B cell (primary cell): Measurements from ENCODE around the gene ARSD. TPM values are rescaled to one million over a fixed set of nuclear protein-coding genes. Genes with fewer than 3 reads are reported as not detected.

Source experiments
- ATAC-seq: fragments of 200-7000 bp; cut with Tn5 transposase; one replicate; pipeline ENCODE4 v1.10.0; 2021; ENCODE audit warnings: low read depth, mild to moderate bottlenecking, moderate number of reproducible peaks, moderate library complexity
- CTCF ChIA-PET: fragments of 350-600 bp; sonication (Branson Sonifier 250); formaldehyde crosslinking; loops from one replicate; lab custom pipeline; 2021; ENCODE audit warnings: antibody characterized with exemption, inconsistent platforms; lab: Charles Lee
- POLR2A ChIA-PET: fragments of 350-600 bp; sonication (Branson Sonifier 250); formaldehyde crosslinking; loops from one replicate; lab custom pipeline; 2021; ENCODE audit warnings: antibody characterized with exemption; lab: Charles Lee
- DNase-seq: peaks from one replicate; pipeline ENCODE4 v3.0.0; 2013
- H2AFZ ChIP-seq: 2 replicates; pipeline ENCODE4 v1.6.1; 2012; ENCODE audit warnings: mild to moderate bottlenecking, low read depth, low read length; ENCODE audit not compliant: insufficient read depth, poor library complexity, severe bottlenecking
- H3K27ac ChIP-seq, 2 donors: 1 replicate in 1 of 2; 2 replicates in 1 of 2; pipeline ENCODE4 v1.5.1; 2012 to 2013; ENCODE audit warnings: low read length in 2 of 2, mild to moderate bottlenecking in 2 of 2, moderate library complexity in 1 of 2
- H3K27me3 ChIP-seq, 4 experiments: fragments of 200-600 bp in 1 of 4; sonication (generic) in 1 of 4; replicated peaks in 1 of 4; 1 replicate in 2 of 4; 2 replicates in 2 of 4; pipeline versions ENCODE4 v1.6.1 to v1.7.0; 2013 to 2016; ENCODE audit warnings: low read length in 3 of 4, mild to moderate bottlenecking in 2 of 4, mixed read lengths in 1 of 4, moderate library complexity in 1 of 4; ENCODE audit not compliant: insufficient read depth in 4 of 4, control insufficient read depth in 3 of 4; ENCODE audit errors: control extremely low read depth in 1 of 4
- H3K36me3 ChIP-seq, 2 experiments: replicated peaks in 1 of 2; 1 replicate in 1 of 2; 2 replicates in 1 of 2; pipeline versions ENCODE4 v1.6.1 to v1.7.1; 2013; ENCODE audit warnings: low read length in 1 of 2; ENCODE audit not compliant: insufficient read depth in 2 of 2, control insufficient read depth in 1 of 2; ENCODE audit errors: control extremely low read depth in 1 of 2, extremely low read depth in 1 of 2
- H3K4me1 ChIP-seq, 2 donors: fragments of 200-600 bp in 1 of 2; sonication (generic) in 1 of 2; 1 replicate in 1 of 2; 2 replicates in 1 of 2; pipeline versions ENCODE4 v1.5.1 to v1.6.1; 2013 to 2017; ENCODE audit warnings: low read length in 2 of 2; ENCODE audit not compliant: control insufficient read depth in 2 of 2, insufficient read depth in 2 of 2
- H3K4me2 ChIP-seq: replicated peaks from 2 replicates; pipeline ENCODE3; 2012; ENCODE audit warnings: mild to moderate bottlenecking, low read depth, low read length; ENCODE audit not compliant: poor library complexity, severe bottlenecking
- H3K4me3 ChIP-seq, 5 experiments: fragments of 200-600 bp in 1 of 5; sonication (generic) in 1 of 5; 1 replicate in 3 of 5; 2 replicates in 2 of 5; pipeline versions ENCODE4 v1.5.1 to v1.7.0; 2011 to 2016; ENCODE audit warnings: low read length in 4 of 5, mild to moderate bottlenecking in 4 of 5, low read depth in 2 of 5, control low read depth in 1 of 5, moderate library complexity in 1 of 5; ENCODE audit not compliant: insufficient read depth in 1 of 5; ENCODE audit errors: control extremely low read depth in 1 of 5, extremely low read depth in 1 of 5
- H3K79me2 ChIP-seq: fragments of 200-600 bp; sonication (generic); one replicate; pipeline ENCODE4 v1.6.0; 2016; ENCODE audit warnings: low read length; ENCODE audit not compliant: control insufficient read depth, insufficient read depth
- H3K9ac ChIP-seq: fragments of 200-600 bp; sonication (generic); 2 replicates; pipeline ENCODE4 v1.6.1; 2017; ENCODE audit warnings: mild to moderate bottlenecking, low read length, moderate library complexity
- H3K9me3 ChIP-seq, 3 donors: one replicate each; pipeline versions ENCODE4 v1.6.1 to v1.7.1; 2013; ENCODE audit warnings: low read length in 2 of 3; ENCODE audit not compliant: control insufficient read depth in 2 of 3, insufficient read depth in 1 of 3; ENCODE audit errors: control extremely low read depth in 1 of 3
- H4K20me1 ChIP-seq: 2 replicates; pipeline ENCODE4 v1.6.0; 2012; ENCODE audit warnings: mild to moderate bottlenecking, low read length; ENCODE audit not compliant: insufficient read depth, control insufficient read depth, poor library complexity, severe bottlenecking
- H3K27ac Mint-ChIP-seq: one replicate; pipeline ENCODE4 v1.8.0; 2021; ENCODE audit warnings: mixed read lengths
- H3K27me3 Mint-ChIP-seq: one replicate; pipeline ENCODE4 v1.8.0; 2021; ENCODE audit warnings: mixed read lengths
- H3K4me1 Mint-ChIP-seq: one replicate; pipeline ENCODE4 v1.8.0; 2021; ENCODE audit warnings: mixed read lengths
- H3K4me3 Mint-ChIP-seq: one replicate; pipeline ENCODE4 v1.8.0; 2021; ENCODE audit warnings: mixed read lengths
- H3K9me3 Mint-ChIP-seq: one replicate; pipeline ENCODE4 v1.8.0; 2022; ENCODE audit warnings: mixed read lengths; ENCODE audit not compliant: insufficient read depth
- EZH2 ChIP-seq: IDR thresholded peaks from 2 replicates; pipeline ENCODE4 v1.6.1; 2012; ENCODE audit warnings: borderline replicate concordance, low read depth, mild to moderate bottlenecking, moderate library complexity, low read length; ENCODE audit not compliant: insufficient read depth, poor library complexity, severe bottlenecking
- WGBS: methylation state at CpG from one replicate; pipeline ENCODE4 v1.1.5; 2013; ENCODE audit warnings: missing lambda C conversion rate; ENCODE audit not compliant: insufficient coverage; 5-methylcytosine and 5-hydroxymethylcytosine counted together
- intact Hi-C: fragments of 100-400 bp; cut with micrococcal nuclease; formaldehyde crosslinking; loops from one replicate; pipeline ENCODE4 v1.10.0; 2022
- polyA plus RNA-seq: library from polyadenylated mRNA; depleted of rRNA; stranded (reverse); fragments of >200 nt; gene quantifications from 2 replicates; pipeline ENCODE4 v1.2.3, GENCODE V29; 2012
- total RNA-seq, 2 donors: library from RNA; stranded (reverse); fragments of 120-200 nt in 1 of 2; gene quantifications; 1 replicate in 1 of 2; 2 replicates in 1 of 2; pipeline versions ENCODE4 v1.2.3 to v1.2.4, GENCODE V29; 2013 to 2022
- TF ChIP-seq, protein P1 (sequence below): fragments of 200-600 bp; IDR thresholded peaks from one replicate; pipeline ENCODE4 v1.8.0; 2022; ENCODE audit warnings: antibody characterized with exemption, mild to moderate bottlenecking

Gene ARSD
- total and polyA plus RNA-seq, 2 donors (not counting 1 experiment from before 2014, with no cell fraction given), result 2.7 to 13.3 TPM

DNA sequence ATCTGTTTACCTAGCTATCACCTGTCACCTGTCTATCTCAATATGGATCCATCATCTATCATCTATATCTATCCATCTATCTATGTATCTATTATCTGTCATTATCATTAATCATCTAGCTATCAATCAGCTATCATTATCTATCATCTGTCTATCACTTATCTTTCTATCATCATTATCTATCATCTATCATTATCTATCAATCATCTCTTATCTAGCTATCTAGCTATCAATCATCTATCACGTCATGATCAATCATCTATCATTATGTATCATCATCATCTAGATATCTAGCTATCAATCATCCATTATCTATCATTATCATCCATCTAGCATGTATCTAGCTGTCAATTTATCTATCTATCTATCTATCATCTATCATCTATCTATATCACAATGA lies 7.9 kb downstream of the ARSD start:
- Mint-ChIP-seq H3K4me3 (no peak overlapping the region), H3K4me1 (no peaks in the 10 kb centered on the region), H3K9me3 (no peaks in the 10 kb centered on the region), H3K27ac (no peak overlapping the region), H3K27me3 (no peaks in the 10 kb centered on the region)
- CTCF ChIA-PET, result no interaction called here
- TF ChIP-seq EZH2, result no peak
- TF ChIP-seq, protein P1, sequence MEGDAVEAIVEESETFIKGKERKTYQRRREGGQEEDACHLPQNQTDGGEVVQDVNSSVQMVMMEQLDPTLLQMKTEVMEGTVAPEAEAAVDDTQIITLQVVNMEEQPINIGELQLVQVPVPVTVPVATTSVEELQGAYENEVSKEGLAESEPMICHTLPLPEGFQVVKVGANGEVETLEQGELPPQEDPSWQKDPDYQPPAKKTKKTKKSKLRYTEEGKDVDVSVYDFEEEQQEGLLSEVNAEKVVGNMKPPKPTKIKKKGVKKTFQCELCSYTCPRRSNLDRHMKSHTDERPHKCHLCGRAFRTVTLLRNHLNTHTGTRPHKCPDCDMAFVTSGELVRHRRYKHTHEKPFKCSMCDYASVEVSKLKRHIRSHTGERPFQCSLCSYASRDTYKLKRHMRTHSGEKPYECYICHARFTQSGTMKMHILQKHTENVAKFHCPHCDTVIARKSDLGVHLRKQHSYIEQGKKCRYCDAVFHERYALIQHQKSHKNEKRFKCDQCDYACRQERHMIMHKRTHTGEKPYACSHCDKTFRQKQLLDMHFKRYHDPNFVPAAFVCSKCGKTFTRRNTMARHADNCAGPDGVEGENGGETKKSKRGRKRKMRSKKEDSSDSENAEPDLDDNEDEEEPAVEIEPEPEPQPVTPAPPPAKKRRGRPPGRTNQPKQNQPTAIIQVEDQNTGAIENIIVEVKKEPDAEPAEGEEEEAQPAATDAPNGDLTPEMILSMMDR, result no peak
- Histone ChIP-seq H3K9ac (no peak overlapping the region), H3K4me3 (no peak overlapping the region), H3K4me2 (no peak overlapping the region), H3K36me3 (no peaks in the 10 kb centered on the region), H3K4me1 (no peaks in the 10 kb centered on the region), H2AFZ (no peak overlapping the region), H3K9me3 (no peaks in the 10 kb centered on the region), H3K79me2 (no peaks in the 10 kb centered on the region), H4K20me1 (no peaks in the 10 kb centered on the region), H3K27ac (no peak overlapping the region), H3K27me3 (no peaks in the 10 kb centered on the region)
- no CpG with 5 or more reads among the region's 1 CpG for WGBS
- intact Hi-C loops, result no loop called here
- ATAC-seq (no peak), DNase-seq (no peak)
- POLR2A ChIA-PET, result no interaction called here

DNA sequence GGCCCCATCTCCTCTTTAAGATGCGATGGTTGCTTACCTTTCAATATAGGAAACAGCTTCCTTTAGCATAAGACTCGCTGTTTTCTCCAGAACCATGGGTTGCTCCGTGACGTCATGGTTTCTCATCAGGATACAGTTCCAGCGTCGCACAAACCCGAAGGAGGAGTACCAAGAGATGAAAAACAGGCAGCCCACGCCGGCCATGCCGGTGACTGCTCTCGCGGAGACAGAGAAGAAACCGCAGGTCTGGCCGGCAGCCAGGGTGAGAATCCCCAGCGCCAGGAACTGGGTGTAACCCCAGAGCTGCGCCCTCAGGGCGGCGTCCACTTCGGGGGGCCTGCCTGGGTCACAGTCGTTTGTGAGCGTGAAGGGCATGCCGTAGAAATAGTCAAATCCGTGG lies 11.4 kb downstream of the ARSD start:
- H3K4me2 ChIP-seq, result no peak overlapping the region
- H3K4me1 ChIP-seq, result no peaks in the 10 kb centered on the region
- H3K36me3 ChIP-seq, result no peaks in the 10 kb centered on the region
- ChIA-PET POLR2A (no interaction called here), CTCF (no interaction called here)
- TF ChIP-seq EZH2, result no peak
- TF ChIP-seq, protein P1, result no peak
- WGBS, result 96% methylated on average over 21 of the region's 23 CpGs
- H3K9ac ChIP-seq, result no peak overlapping the region
- H3K9me3 ChIP-seq, result peaks cover 0 to 3% (median 0%) of the 10 kb centered on the region in 3 donors
- Mint-ChIP-seq H3K4me1 (no peaks in the 10 kb centered on the region), H3K4me3 (no peak overlapping the region), H3K27me3 (no peaks in the 10 kb centered on the region), H3K9me3 (no peaks in the 10 kb centered on the region), H3K27ac (no peak overlapping the region)
- H3K27me3 ChIP-seq, result no peaks in the 10 kb centered on the region
- H3K4me3 ChIP-seq, result no peak overlapping the region
- H4K20me1 ChIP-seq, result no peaks in the 10 kb centered on the region
- no peak for ATAC-seq
- intact Hi-C loops, result no loop called here
- no peak overlapping the region for H3K27ac ChIP-seq
- H2AFZ ChIP-seq, result no peak overlapping the region
- no peak for DNase-seq
- H3K79me2 ChIP-seq, result no peaks in the 10 kb centered on the region
